Measurements from ENCODE around the gene GFM2. TPM values are rescaled to one million over a fixed set of nuclear protein-coding genes. Genes with fewer than 3 reads are reported as not detected.
A peak's percentile ranks its signal among the peaks of the same experiment; 100 is the strongest.

GFM2 gene
- polyA plus RNA-seq, 1 of the 3 experiments (the other 2 are of a cell fraction): 29.5 TPM

GRCh38 chr5:74765201-74765600, 1.7 kb downstream of the GFM2 start:
- DNase-seq: no peak
- Histone ChIP-seq H3F3A (replicated peaks; ENCODE audit: insufficient read depth) (peaks cover 27% of the 10 kb centered on the region), H3K27me3 (ENCODE audit: insufficient read depth) (no peaks in the 10 kb centered on the region), H3K9ac (no peak overlapping the region), H3K79me2 (ENCODE audit: insufficient read depth) (peaks cover 74% of the 10 kb centered on the region), H3K27ac (ENCODE audit: low read depth in 2 of 2, low read length in 1 of 2) (0 out of 4 replicates have a peak overlapping the region, but pooled peaks of 1 of the 2 experiments have one; percentile 67), H3K4me3 (ENCODE audit: low read depth in 2 of 2, low read length in 1 of 2) (peak overlapping the region in 1 of 2 experiments; percentile 100; a peak in 3 of 4 replicates), H4K20me1 (ENCODE audit: insufficient read depth) (no peaks in the 10 kb centered on the region), H2AFZ (ENCODE audit: low read depth) (no peak overlapping the region), H3K4me1 (ENCODE audit: control insufficient read depth in 1 of 2, insufficient read depth in 2 of 2, low read depth in 1 of 2, low read length in 1 of 2) (peaks cover 17 to 31% of the 10 kb centered on the region in 2 experiments; a peak in 3 of 4 replicates), H3K9me2 (no peaks in the 10 kb centered on the region), H3K9me3 (no peaks in the 10 kb centered on the region), H3K36me3 (replicated peaks in 1 of 2; ENCODE audit: control insufficient read depth in 1 of 2, insufficient read depth in 2 of 2, low read length in 1 of 2) (peaks cover 23 to 52% of the 10 kb centered on the region in 2 experiments), H3K4me2 (peak overlapping the region; percentile 95)
- ChIA-PET CTCF (interaction anchor here (0.7 to 2.4 kb wide), 3 partner anchors 15 to 146 kb away, joined by 4 to 14 read pairs (median 9); no protein-coding TSS in a partner anchor), POLR2A (no interaction called here)
- WGBS (ENCODE audit: low lambda C conversion rate): 84% methylated on average over 9 of the region's 9 CpGs
- TF ChIP-seq SIN3A (IDR thresholded peaks at IDR 0.05; ENCODE audit: borderline replicate concordance, low read depth, low read length): no peak
- no peak for TF ChIP-seq MEF2A (IDR thresholded peaks at IDR 0.05; ENCODE audit: borderline replicate concordance, low read depth)
- no peak for TF ChIP-seq JUND (IDR thresholded peaks at IDR 0.05)
- no peak for TF ChIP-seq PBX3 (IDR thresholded peaks at IDR 0.05)
- TF ChIP-seq SMC3 (IDR thresholded peaks at IDR 0.05; ENCODE audit: low read depth, low read length): no peak
- no peak for TF ChIP-seq GABPA (IDR thresholded peaks at IDR 0.05; ENCODE audit: low read depth)
- no peak for TF ChIP-seq ZBTB33 (IDR thresholded peaks at IDR 0.05; ENCODE audit: borderline replicate concordance, low read depth)

GRCh38 chr5:74763504-74763903, 3.4 kb downstream of the GFM2 start:
- no peak for DNase-seq
- Histone ChIP-seq H3K4me1 (ENCODE audit: control insufficient read depth in 1 of 2, insufficient read depth in 2 of 2, low read depth in 1 of 2, low read length in 1 of 2) (peaks cover 17 to 30% of the 10 kb centered on the region in 2 experiments; a peak in 3 of 4 replicates), H3K79me2 (ENCODE audit: insufficient read depth) (peaks cover 68% of the 10 kb centered on the region), H3K9me3 (no peaks in the 10 kb centered on the region), H3K9ac (0 out of 2 replicates have a peak overlapping the region, but pooled peaks have one; percentile 4), H3K36me3 (replicated peaks in 1 of 2; ENCODE audit: control insufficient read depth in 1 of 2, insufficient read depth in 2 of 2, low read length in 1 of 2) (peaks cover 28 to 55% of the 10 kb centered on the region in 2 experiments), H3K4me3 (ENCODE audit: low read depth in 2 of 2, low read length in 1 of 2) (no peak overlapping the region), H3K9me2 (no peaks in the 10 kb centered on the region), H3F3A (replicated peaks; ENCODE audit: insufficient read depth) (peaks cover 27% of the 10 kb centered on the region), H3K4me2 (peak overlapping the region; percentile 95), H2AFZ (ENCODE audit: low read depth) (no peak overlapping the region), H3K27me3 (ENCODE audit: insufficient read depth) (no peaks in the 10 kb centered on the region), H3K27ac (ENCODE audit: low read depth in 2 of 2, low read length in 1 of 2) (peak overlapping the region in 1 of 2 experiments; percentile 65; a peak in 3 of 4 replicates), H4K20me1 (ENCODE audit: insufficient read depth) (no peaks in the 10 kb centered on the region)
- no peak for TF ChIP-seq ZBTB33 (IDR thresholded peaks at IDR 0.05; ENCODE audit: borderline replicate concordance, low read depth)
- TF ChIP-seq JUND (IDR thresholded peaks at IDR 0.05): 0 out of 2 replicates have a peak, but pooled peaks have one; percentile 27
- CTCF ChIA-PET: interaction anchor here (0.6 to 1.4 kb wide), 3 partner anchors 14 to 91 kb away, joined by 3 read pairs; no protein-coding TSS in a partner anchor
- POLR2A ChIA-PET: no interaction called here
